Gastrocnemius medialis (tissue), 4 donors: ENCODE data around the gene TTC3. TPM values are rescaled to one million over a fixed set of nuclear protein-coding genes. Genes with fewer than 3 reads are reported as not detected.

Experiments used
- ATAC-seq, 2 donors: fragments of 150-250 bp; one replicate each; pipeline ENCODE4 v1.9.1; 2016
- DNase-seq, 2 donors: peaks; one replicate each; pipeline ENCODE4 v3.0.0-alpha.2; 2019
- H3K27ac ChIP-seq, 4 donors: fragments of 200-600 bp; sonication (generic); 1 replicate in 1 of 4; 2 replicates in 3 of 4; pipeline ENCODE4 v1.5.1; 2016 to 2018; ENCODE audit warnings: mild to moderate bottlenecking in 2 of 4, moderate library complexity in 1 of 4
- H3K27me3 ChIP-seq, 3 donors: fragments of 200-600 bp; sonication (generic) in 2 of 3; 1 replicate in 1 of 3; 2 replicates in 2 of 3; pipeline versions ENCODE4 v1.5.1 to v1.6.0; 2016 to 2019; ENCODE audit warnings: mild to moderate bottlenecking in 1 of 3, moderate library complexity in 1 of 3
- H3K36me3 ChIP-seq, 2 donors: fragments of 200-600 bp; sonication (generic) in 1 of 2; one replicate each; pipeline ENCODE4 v1.5.1; 2017 to 2018
- H3K4me1 ChIP-seq, 2 donors: fragments of 200-600 bp; sonication (generic) in 1 of 2; one replicate each; pipeline ENCODE4 v1.5.1; 2016 to 2017; ENCODE audit warnings: mild to moderate bottlenecking in 2 of 2
- H3K4me3 ChIP-seq, 4 donors: fragments of 200-600 bp; sonication (generic) in 3 of 4; 1 replicate in 1 of 4; 2 replicates in 3 of 4; pipeline ENCODE4 v1.5.1; 2016 to 2019; ENCODE audit warnings: mild to moderate bottlenecking in 2 of 4
- H3K9me3 ChIP-seq, 3 donors: fragments of 200-600 bp; sonication (generic) in 2 of 3; 1 replicate in 1 of 3; 2 replicates in 2 of 3; pipeline ENCODE4 v1.5.1; 2016 to 2019
- CTCF ChIP-seq, 5 experiments: fragments of 450-650 bp in 3 of 5; fragments of 200-600 bp in 2 of 5; sonication (generic) in 2 of 5; IDR thresholded peaks in 4 of 5; conservative IDR thresholded peaks in 1 of 5; 1 replicate in 4 of 5; 2 replicates in 1 of 5; pipeline ENCODE4 v1.5.1; 2016 to 2019; ENCODE audit warnings: antibody characterized with exemption in 5 of 5, mild to moderate bottlenecking in 3 of 5, moderate library complexity in 3 of 5
- POLR2A ChIP-seq, 2 donors: fragments of 450-650 bp; IDR thresholded peaks; one replicate each; pipeline ENCODE4 v1.6.1; 2017; ENCODE audit warnings: antibody characterized with exemption in 2 of 2, mild to moderate bottlenecking in 2 of 2, moderate library complexity in 2 of 2
- in situ Hi-C, 4 donors: fragments of 200-750 bp; cut with MboI; loops; one replicate each; pipeline versions ENCODE4 v1.15.0 to v1.8.0; 2017; ENCODE audit warnings: low sequenced_read_pairs in 4 of 4
- intact Hi-C: fragments of 100-400 bp; cut with DNase I; formaldehyde crosslinking; loops from one replicate; pipeline ENCODE4 v1.15.1; 2023; ENCODE audit warnings: low total_unique reads
- total RNA-seq, 4 donors: library from RNA; depleted of rRNA; stranded (reverse); fragments of >200 nt; gene quantifications; one replicate each; pipeline versions ENCODE4 v1.1.0 to v1.2.3, GENCODE V29; 2016

Gene TTC3
- total RNA-seq = 10 to 100 TPM; 39.5 to 71.6 (median 44.1) TPM

- TF ChIP-seq CTCF (IDR thresholded peaks at IDR 0.05 in 4 of 5, conservative IDR thresholded peaks at IDR 0.05 in 1 of 5) (no peak), POLR2A (IDR thresholded peaks at IDR 0.05) (peak; percentile 96)
- H3K27ac ChIP-seq = peak within 1 kb of the TSS; percentile 97 to 99 (median 98)
- no peaks in the 10 kb centered on the region for H3K27me3 ChIP-seq
- ATAC-seq (peak; percentile 81 to 82), DNase-seq (peak; percentile 85 to 89)
- intact Hi-C loops (no loop called here), in situ Hi-C loops (no loop called here)
- H3K9me3 ChIP-seq = no peaks in the 10 kb centered on the region
- H3K4me1 ChIP-seq = peaks cover 17 to 18% of the 10 kb centered on the region in 2 donors
- peaks cover 0 to 19% of the 10 kb centered on the region in 2 donors for H3K36me3 ChIP-seq
- peak within 1 kb of the TSS; percentile 82 to 94 (median 88) for H3K4me3 ChIP-seq
Measured at GRCh38 chr21:37072988-37073416, at the start of gene TTC3, which contains the start of gene PIGP. Gene TTC3, plus strand, starts transcription at chr21:37073254. Its CDS starts 14,004 bp downstream, at chr21:37087258. Gene PIGP, minus strand, starts transcription at chr21:37073071. Its CDS starts 556 bp downstream, at chr21:37072515.

DNA sequence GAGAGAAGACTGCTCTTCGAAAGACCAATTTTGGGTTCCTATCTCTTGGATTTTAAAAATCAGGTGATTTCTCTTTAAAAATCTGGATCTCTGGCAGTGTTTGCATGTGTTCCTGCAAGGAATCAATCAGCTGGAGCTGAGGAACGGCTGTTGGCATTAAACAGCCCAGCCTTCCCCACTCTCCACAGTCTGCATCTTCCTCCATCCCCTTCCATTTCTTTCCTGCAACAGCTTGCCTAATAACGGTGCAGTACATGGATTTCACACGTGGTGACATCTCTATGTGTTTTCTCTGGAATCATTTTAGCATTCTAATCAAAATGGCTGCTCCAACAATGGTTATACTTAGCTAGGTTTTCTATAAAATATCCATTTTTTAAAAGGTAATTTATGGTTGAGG lies 46.6 kb upstream of the TTC3 start:
- in situ Hi-C loops = no loop called here
- no peak overlapping the region for H3K27ac ChIP-seq
- DNase-seq (no peak), ATAC-seq (no peak)
- no peak overlapping the region for H3K4me3 ChIP-seq
- no peaks in the 10 kb centered on the region for H3K36me3 ChIP-seq
- no peaks in the 10 kb centered on the region for H3K27me3 ChIP-seq
- TF ChIP-seq CTCF (IDR thresholded peaks at IDR 0.05 in 4 of 5, conservative IDR thresholded peaks at IDR 0.05 in 1 of 5) (no peak), POLR2A (IDR thresholded peaks at IDR 0.05) (no peak)
- no peaks in the 10 kb centered on the region for H3K9me3 ChIP-seq
- no peaks in the 10 kb centered on the region for H3K4me1 ChIP-seq
- intact Hi-C loops = no loop called here

GRCh38 chr21:37028570-37028969 lies 44.5 kb upstream of the TTC3 start:
- Histone ChIP-seq H3K4me3 (no peak overlapping the region), H3K4me1 (no peaks in the 10 kb centered on the region), H3K36me3 (no peaks in the 10 kb centered on the region), H3K27me3 (no peaks in the 10 kb centered on the region), H3K9me3 (no peaks in the 10 kb centered on the region), H3K27ac (no peak overlapping the region)
- intact Hi-C loops (no loop called here), in situ Hi-C loops (no loop called here)
- TF ChIP-seq CTCF (IDR thresholded peaks at IDR 0.05 in 4 of 5, conservative IDR thresholded peaks at IDR 0.05 in 1 of 5) (no peak), POLR2A (IDR thresholded peaks at IDR 0.05) (no peak)
- ATAC-seq = no peak
- no peak for DNase-seq

DNA sequence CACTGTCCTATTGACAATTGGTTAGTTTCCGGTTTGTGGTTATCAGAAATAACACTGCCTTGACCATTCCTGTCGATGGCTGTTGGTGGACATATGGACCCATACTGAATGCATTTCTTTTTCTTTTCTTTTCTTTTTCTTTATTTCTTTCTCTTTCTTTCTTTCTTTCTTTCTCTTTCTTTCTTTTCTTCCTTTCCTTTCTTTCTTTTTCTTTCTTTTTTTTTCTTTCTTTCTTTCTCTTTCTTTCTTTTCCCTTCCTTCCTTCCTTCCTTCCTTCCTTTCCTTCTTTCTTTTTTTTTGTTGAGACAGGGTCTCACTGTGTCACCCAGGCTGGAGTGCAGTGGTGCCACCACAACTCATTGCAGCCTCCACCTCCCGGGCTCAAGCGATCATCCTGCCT lies 42.2 kb upstream of the TTC3 start:
- in situ Hi-C loops (no loop called here), intact Hi-C loops (no loop called here)
- no peak overlapping the region for H3K27ac ChIP-seq
- H3K36me3 ChIP-seq = no peaks in the 10 kb centered on the region
- no peaks in the 10 kb centered on the region for H3K27me3 ChIP-seq
- H3K4me3 ChIP-seq = no peak overlapping the region
- no peak for DNase-seq
- no peak for ATAC-seq
- H3K4me1 ChIP-seq = no peaks in the 10 kb centered on the region
- no peaks in the 10 kb centered on the region for H3K9me3 ChIP-seq
- TF ChIP-seq POLR2A (IDR thresholded peaks at IDR 0.05) (no peak), CTCF (IDR thresholded peaks at IDR 0.05 in 4 of 5, conservative IDR thresholded peaks at IDR 0.05 in 1 of 5) (no peak)

DNA sequence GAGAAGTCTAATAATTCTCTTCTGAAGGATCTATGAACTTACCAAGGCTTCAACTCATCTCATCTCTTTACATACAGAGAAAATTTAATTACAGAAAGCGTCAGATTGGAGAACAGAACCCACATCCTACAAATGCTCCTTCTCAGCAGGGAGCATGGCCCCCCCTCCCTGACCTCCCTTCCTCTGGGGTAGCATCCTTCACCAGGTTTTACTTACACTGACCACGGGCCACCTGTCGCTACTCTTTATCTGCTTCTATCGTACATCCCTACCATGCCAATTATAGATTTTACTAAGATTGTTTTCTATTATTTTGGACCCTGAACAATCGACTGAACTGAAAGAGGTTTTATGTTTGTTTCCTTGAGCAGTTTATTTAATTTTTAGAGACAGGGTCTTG lies 40.8 kb upstream of the TTC3 start:
- Histone ChIP-seq H3K9me3 (no peaks in the 10 kb centered on the region), H3K27ac (no peak overlapping the region), H3K27me3 (no peaks in the 10 kb centered on the region), H3K4me1 (no peaks in the 10 kb centered on the region), H3K4me3 (no peak overlapping the region), H3K36me3 (no peaks in the 10 kb centered on the region)
- intact Hi-C loops = no loop called here
- DNase-seq (no peak), ATAC-seq (no peak)
- in situ Hi-C loops = no loop called here
- TF ChIP-seq CTCF (IDR thresholded peaks at IDR 0.05 in 4 of 5, conservative IDR thresholded peaks at IDR 0.05 in 1 of 5) (no peak), POLR2A (IDR thresholded peaks at IDR 0.05) (no peak)
